Measurements from ENCODE around the gene GLRB. TPM values are rescaled to one million over a fixed set of nuclear protein-coding genes. Genes with fewer than 3 reads are reported as not detected.

Gene GLRB
- total and polyA plus RNA-seq, 2 donors (not counting 1 experiment from before 2014, with no cell fraction given): not detected

DNA sequence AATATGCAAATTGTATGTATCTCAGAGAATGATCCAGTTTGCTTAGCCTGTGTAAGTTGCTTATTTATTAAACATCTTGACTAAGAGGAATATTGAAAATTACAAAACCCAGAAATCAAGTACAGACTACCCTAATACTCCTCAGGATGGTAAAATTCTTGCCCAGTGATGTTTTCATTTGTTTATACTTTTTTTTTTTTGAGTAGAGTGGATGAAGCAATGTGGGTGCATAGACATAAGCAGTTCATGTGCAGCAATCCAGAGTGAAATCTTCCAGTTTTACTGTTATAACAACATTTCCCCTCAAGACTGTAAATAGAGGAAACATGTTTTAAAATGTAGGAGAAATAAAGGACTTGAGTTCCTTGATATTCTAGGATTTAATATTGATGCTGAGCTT is 4.7 kb downstream of the GLRB start:
- no peaks in the 10 kb centered on the region for H4K20me1 ChIP-seq (ENCODE audit: control insufficient read depth, insufficient read depth, low read length, poor library complexity, severe bottlenecking)
- ChIA-PET CTCF (no interaction called here), POLR2A (no interaction called here)
- H3K4me1 ChIP-seq (ENCODE audit: control insufficient read depth in 2 of 2, insufficient read depth in 2 of 2, low read length in 2 of 2): no peaks in the 10 kb centered on the region
- H3K36me3 ChIP-seq (replicated peaks in 1 of 2; ENCODE audit: control extremely low read depth in 1 of 2, control insufficient read depth in 1 of 2, extremely low read depth in 1 of 2, insufficient read depth in 2 of 2, low read length in 1 of 2): no peaks in the 10 kb centered on the region
- Mint-ChIP-seq H3K4me3 (no peak overlapping the region), H3K9me3 (ENCODE audit: insufficient read depth) (no peaks in the 10 kb centered on the region), H3K27me3 (peaks cover 7% of the 10 kb centered on the region), H3K4me1 (no peaks in the 10 kb centered on the region), H3K27ac (no peak overlapping the region)
- H3K9ac ChIP-seq (ENCODE audit: low read length): no peak overlapping the region
- no peak overlapping the region for H3K27ac ChIP-seq (ENCODE audit: low read length in 2 of 2)
- H3K4me3 ChIP-seq (ENCODE audit: control extremely low read depth in 1 of 5, extremely low read depth in 1 of 5, insufficient read depth in 1 of 5, low read depth in 2 of 5, low read length in 4 of 5): no peak overlapping the region
- no peak for TF ChIP-seq EZH2 (IDR thresholded peaks at IDR 0.05; ENCODE audit: borderline replicate concordance, insufficient read depth, low read depth, low read length, poor library complexity, severe bottlenecking)
- no peaks in the 10 kb centered on the region for H3K79me2 ChIP-seq (ENCODE audit: control insufficient read depth, insufficient read depth, low read length)
- no peak overlapping the region for H2AFZ ChIP-seq (ENCODE audit: insufficient read depth, low read depth, low read length, poor library complexity, severe bottlenecking)
- H3K27me3 ChIP-seq (replicated peaks in 1 of 4; ENCODE audit: control extremely low read depth in 1 of 4, control insufficient read depth in 3 of 4, insufficient read depth in 4 of 4, low read length in 3 of 4): peaks cover 0 to 4% (median 0%) of the 10 kb centered on the region in 4 experiments
- DNase-seq (no peak), ATAC-seq (ENCODE audit: low read depth) (no peak)
- H3K4me2 ChIP-seq (replicated peaks; ENCODE audit: low read depth, low read length, poor library complexity, severe bottlenecking): no peak overlapping the region
- intact Hi-C loops (cut with micrococcal nuclease): no loop called here
- H3K9me3 ChIP-seq (ENCODE audit: control extremely low read depth in 1 of 3, control insufficient read depth in 2 of 3, insufficient read depth in 1 of 3, low read length in 2 of 3): no peaks in the 10 kb centered on the region

DNA sequence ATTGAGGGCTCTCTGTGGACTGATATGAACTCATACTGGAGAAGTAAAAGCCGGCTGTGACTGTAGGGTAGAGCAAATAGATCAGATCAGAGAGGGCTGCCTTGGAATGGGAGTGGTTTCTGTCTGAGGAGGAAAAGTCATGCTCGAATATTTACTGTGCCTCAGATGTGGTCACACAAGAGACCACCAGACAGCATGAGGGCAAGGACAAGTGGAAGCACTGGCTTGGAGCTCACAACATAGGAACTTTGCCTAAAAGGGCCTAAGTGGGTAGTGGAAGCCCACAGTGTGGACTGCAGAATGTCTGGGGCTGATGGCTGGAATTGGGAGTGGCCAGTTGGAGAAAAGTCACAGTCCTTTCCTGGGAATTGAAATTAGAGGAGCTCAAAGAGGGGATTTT is 19.8 kb downstream of the GLRB start:
- ATAC-seq (ENCODE audit: low read depth) (no peak), DNase-seq (no peak)
- Mint-ChIP-seq H3K4me1 (no peaks in the 10 kb centered on the region), H3K27ac (no peak overlapping the region), H3K4me3 (no peak overlapping the region), H3K9me3 (ENCODE audit: insufficient read depth) (no peaks in the 10 kb centered on the region), H3K27me3 (no peaks in the 10 kb centered on the region)
- Histone ChIP-seq H3K4me2 (replicated peaks; ENCODE audit: low read depth, low read length, poor library complexity, severe bottlenecking) (no peak overlapping the region), H4K20me1 (ENCODE audit: control insufficient read depth, insufficient read depth, low read length, poor library complexity, severe bottlenecking) (no peaks in the 10 kb centered on the region), H3K36me3 (replicated peaks in 1 of 2; ENCODE audit: control extremely low read depth in 1 of 2, control insufficient read depth in 1 of 2, extremely low read depth in 1 of 2, insufficient read depth in 2 of 2, low read length in 1 of 2) (no peaks in the 10 kb centered on the region), H3K9me3 (ENCODE audit: control extremely low read depth in 1 of 3, control insufficient read depth in 2 of 3, insufficient read depth in 1 of 3, low read length in 2 of 3) (no peaks in the 10 kb centered on the region), H3K79me2 (ENCODE audit: control insufficient read depth, insufficient read depth, low read length) (no peaks in the 10 kb centered on the region), H3K4me1 (ENCODE audit: control insufficient read depth in 2 of 2, insufficient read depth in 2 of 2, low read length in 2 of 2) (no peaks in the 10 kb centered on the region), H3K27me3 (replicated peaks in 1 of 4; ENCODE audit: control extremely low read depth in 1 of 4, control insufficient read depth in 3 of 4, insufficient read depth in 4 of 4, low read length in 3 of 4) (no peaks in the 10 kb centered on the region), H2AFZ (ENCODE audit: insufficient read depth, low read depth, low read length, poor library complexity, severe bottlenecking) (no peak overlapping the region), H3K4me3 (ENCODE audit: control extremely low read depth in 1 of 5, extremely low read depth in 1 of 5, insufficient read depth in 1 of 5, low read depth in 2 of 5, low read length in 4 of 5) (no peak overlapping the region), H3K9ac (ENCODE audit: low read length) (no peak overlapping the region), H3K27ac (ENCODE audit: low read length in 2 of 2) (no peak overlapping the region)
- 74% methylated on average over 2 of the region's 2 CpGs for WGBS (ENCODE audit: insufficient coverage)
- ChIA-PET CTCF (no interaction called here), POLR2A (no interaction called here)
- intact Hi-C loops (cut with micrococcal nuclease): no loop called here
- TF ChIP-seq, protein P1, sequence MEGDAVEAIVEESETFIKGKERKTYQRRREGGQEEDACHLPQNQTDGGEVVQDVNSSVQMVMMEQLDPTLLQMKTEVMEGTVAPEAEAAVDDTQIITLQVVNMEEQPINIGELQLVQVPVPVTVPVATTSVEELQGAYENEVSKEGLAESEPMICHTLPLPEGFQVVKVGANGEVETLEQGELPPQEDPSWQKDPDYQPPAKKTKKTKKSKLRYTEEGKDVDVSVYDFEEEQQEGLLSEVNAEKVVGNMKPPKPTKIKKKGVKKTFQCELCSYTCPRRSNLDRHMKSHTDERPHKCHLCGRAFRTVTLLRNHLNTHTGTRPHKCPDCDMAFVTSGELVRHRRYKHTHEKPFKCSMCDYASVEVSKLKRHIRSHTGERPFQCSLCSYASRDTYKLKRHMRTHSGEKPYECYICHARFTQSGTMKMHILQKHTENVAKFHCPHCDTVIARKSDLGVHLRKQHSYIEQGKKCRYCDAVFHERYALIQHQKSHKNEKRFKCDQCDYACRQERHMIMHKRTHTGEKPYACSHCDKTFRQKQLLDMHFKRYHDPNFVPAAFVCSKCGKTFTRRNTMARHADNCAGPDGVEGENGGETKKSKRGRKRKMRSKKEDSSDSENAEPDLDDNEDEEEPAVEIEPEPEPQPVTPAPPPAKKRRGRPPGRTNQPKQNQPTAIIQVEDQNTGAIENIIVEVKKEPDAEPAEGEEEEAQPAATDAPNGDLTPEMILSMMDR (IDR thresholded peaks at IDR 0.05): no peak
- no peak for TF ChIP-seq EZH2 (IDR thresholded peaks at IDR 0.05; ENCODE audit: borderline replicate concordance, insufficient read depth, low read depth, low read length, poor library complexity, severe bottlenecking)
